ENCODE data around the gene FAM193A. TPM values are rescaled to one million over a fixed set of nuclear protein-coding genes. Genes with fewer than 3 reads are reported as not detected.

FAM193A gene
- total RNA-seq, 1 donor from 2014 or later, result 28.8 TPM

GRCh38 chr4:2619459-2619858 is 83.0 kb downstream of the FAM193A start:
- Histone ChIP-seq H3K4me1 (ENCODE audit: insufficient read depth, low read length) (no peaks in the 10 kb centered on the region), H3K27me3 (ENCODE audit: insufficient read depth, low read length) (no peaks in the 10 kb centered on the region), H3K4me3 (ENCODE audit: insufficient read depth, low read depth, low read length) (no peak overlapping the region), H3K9me3 (ENCODE audit: insufficient read depth, low read depth, low read length) (no peaks in the 10 kb centered on the region), H3K4me2 (ENCODE audit: low read length) (no peak overlapping the region), H2AFZ (ENCODE audit: low read depth, low read length) (no peak overlapping the region), H3K79me2 (ENCODE audit: insufficient read depth, low read length) (peaks cover 94% of the 10 kb centered on the region), H3K27ac (ENCODE audit: low read depth, low read length) (no peak overlapping the region), H3K36me3 (ENCODE audit: insufficient read depth, low read length) (no peaks in the 10 kb centered on the region), H4K20me1 (ENCODE audit: insufficient read depth, low read length) (peaks cover 84% of the 10 kb centered on the region), H3K9ac (ENCODE audit: low read length) (no peak overlapping the region)
- DNase-seq (ENCODE audit: low read depth) (no peak), FAIRE-seq (no peak)
- TF ChIP-seq CTCF (IDR thresholded peaks at IDR 0.05; ENCODE audit: insufficient read depth, low read depth, low read length) (no peak), EZH2 (IDR thresholded peaks at IDR 0.05; ENCODE audit: insufficient read depth, low read length) (no peak)
- Mint-ChIP-seq H3K36me3 (ENCODE audit: low read depth, unreplicated experiment) (peaks cover 7% of the 10 kb centered on the region), H3K9me3 (ENCODE audit: unreplicated experiment) (no peaks in the 10 kb centered on the region), H3K4me3 (ENCODE audit: unreplicated experiment) (no peak overlapping the region), H3K4me1 (ENCODE audit: low read depth, unreplicated experiment) (peaks cover 15% of the 10 kb centered on the region), H3K27ac (ENCODE audit: unreplicated experiment) (no peak overlapping the region), H3K27me3 (ENCODE audit: low read depth, unreplicated experiment) (no peaks in the 10 kb centered on the region)

GRCh38 chr4:2621419-2621818 is 85.0 kb downstream of the FAM193A start:
- no peak for FAIRE-seq
- Mint-ChIP-seq H3K27me3 (ENCODE audit: low read depth, unreplicated experiment) (no peaks in the 10 kb centered on the region), H3K9me3 (ENCODE audit: unreplicated experiment) (no peaks in the 10 kb centered on the region), H3K4me3 (ENCODE audit: unreplicated experiment) (no peak overlapping the region), H3K27ac (ENCODE audit: unreplicated experiment) (no peak overlapping the region), H3K4me1 (ENCODE audit: low read depth, unreplicated experiment) (peaks cover 16% of the 10 kb centered on the region), H3K36me3 (ENCODE audit: low read depth, unreplicated experiment) (peaks cover 4% of the 10 kb centered on the region)
- Histone ChIP-seq H3K36me3 (ENCODE audit: insufficient read depth, low read length) (no peaks in the 10 kb centered on the region), H3K79me2 (ENCODE audit: insufficient read depth, low read length) (peaks cover 95% of the 10 kb centered on the region), H3K27me3 (ENCODE audit: insufficient read depth, low read length) (no peaks in the 10 kb centered on the region), H3K9ac (ENCODE audit: low read length) (no peak overlapping the region), H3K4me3 (ENCODE audit: insufficient read depth, low read depth, low read length) (no peak overlapping the region), H2AFZ (ENCODE audit: low read depth, low read length) (no peak overlapping the region), H3K27ac (ENCODE audit: low read depth, low read length) (no peak overlapping the region), H3K4me1 (ENCODE audit: insufficient read depth, low read length) (no peaks in the 10 kb centered on the region), H3K4me2 (ENCODE audit: low read length) (no peak overlapping the region), H4K20me1 (ENCODE audit: insufficient read depth, low read length) (peaks cover 85% of the 10 kb centered on the region), H3K9me3 (ENCODE audit: insufficient read depth, low read depth, low read length) (no peaks in the 10 kb centered on the region)
- TF ChIP-seq EZH2 (IDR thresholded peaks at IDR 0.05; ENCODE audit: insufficient read depth, low read length), result no peak
- no peak for TF ChIP-seq CTCF (IDR thresholded peaks at IDR 0.05; ENCODE audit: insufficient read depth, low read depth, low read length)
- no peak for DNase-seq (ENCODE audit: low read depth)

- H3K9me3 Mint-ChIP-seq (ENCODE audit: unreplicated experiment), result no peaks in the 10 kb centered on the region
- Histone ChIP-seq H3K27me3 (ENCODE audit: insufficient read depth, low read length) (no peaks in the 10 kb centered on the region), H3K4me3 (ENCODE audit: insufficient read depth, low read depth, low read length) (no peak overlapping the region), H3K9me3 (ENCODE audit: insufficient read depth, low read depth, low read length) (no peaks in the 10 kb centered on the region), H4K20me1 (ENCODE audit: insufficient read depth, low read length) (peaks cover 82% of the 10 kb centered on the region), H3K4me2 (ENCODE audit: low read length) (no peak overlapping the region), H3K36me3 (ENCODE audit: insufficient read depth, low read length) (peaks cover 3% of the 10 kb centered on the region), H3K9ac (ENCODE audit: low read length) (no peak overlapping the region), H3K79me2 (ENCODE audit: insufficient read depth, low read length) (peaks cover 81% of the 10 kb centered on the region), H2AFZ (ENCODE audit: low read depth, low read length) (no peak overlapping the region), H3K27ac (ENCODE audit: low read depth, low read length) (no peak overlapping the region), H3K4me1 (ENCODE audit: insufficient read depth, low read length) (no peaks in the 10 kb centered on the region)
- no peak overlapping the region for H3K27ac Mint-ChIP-seq (ENCODE audit: unreplicated experiment)
- peaks cover 4% of the 10 kb centered on the region for H3K36me3 Mint-ChIP-seq (ENCODE audit: low read depth, unreplicated experiment)
- no peaks in the 10 kb centered on the region for H3K27me3 Mint-ChIP-seq (ENCODE audit: low read depth, unreplicated experiment)
- DNase-seq (ENCODE audit: low read depth) (no peak), FAIRE-seq (no peak)
- H3K4me3 Mint-ChIP-seq (ENCODE audit: unreplicated experiment), result no peak overlapping the region
- no peak for TF ChIP-seq EZH2 (IDR thresholded peaks at IDR 0.05; ENCODE audit: insufficient read depth, low read length)
- no peak for TF ChIP-seq CTCF (IDR thresholded peaks at IDR 0.05; ENCODE audit: insufficient read depth, low read depth, low read length)
- H3K4me1 Mint-ChIP-seq (ENCODE audit: low read depth, unreplicated experiment), result peaks cover 14% of the 10 kb centered on the region
Measured at GRCh38 chr4:2623442-2623841, 87.0 kb downstream of the FAM193A start.
